Gastroesophageal sphincter (tissue), 4 donors: Measurements from ENCODE around the gene TRRAP. TPM values are rescaled to one million over a fixed set of nuclear protein-coding genes. Genes with fewer than 3 reads are reported as not detected.

ENCODE experiments used
- ATAC-seq: fragments of 150-250 bp; one replicate; pipeline ENCODE4 v1.9.1; 2016; ENCODE audit warnings: mild to moderate bottlenecking, moderate library complexity
- H3K27ac ChIP-seq, 4 donors: fragments of 200-600 bp; sonication (generic) in 3 of 4; 1 replicate in 3 of 4; 2 replicates in 1 of 4; pipeline ENCODE4 v1.5.1; 2016 to 2019
- H3K27me3 ChIP-seq: fragments of 200-600 bp; sonication (generic); one replicate; pipeline ENCODE4 v1.5.1; 2019
- H3K36me3 ChIP-seq, 2 donors: fragments of 200-600 bp; sonication (generic); one replicate each; pipeline ENCODE4 v1.5.1; 2019; ENCODE audit warnings: control low read depth in 1 of 2
- H3K4me1 ChIP-seq, 3 donors: fragments of 200-600 bp; sonication (generic); 1 replicate in 2 of 3; 2 replicates in 1 of 3; pipeline ENCODE4 v1.5.1; 2016 to 2019; ENCODE audit warnings: control low read depth in 2 of 3
- H3K4me3 ChIP-seq, 2 donors: fragments of 200-600 bp; sonication (generic); one replicate each; pipeline ENCODE4 v1.5.1; 2019; ENCODE audit warnings: mild to moderate bottlenecking in 1 of 2, moderate library complexity in 1 of 2
- H3K9me3 ChIP-seq, 3 donors: fragments of 200-600 bp; sonication (generic); one replicate each; pipeline ENCODE4 v1.5.1; 2017 to 2019; ENCODE audit warnings: control low read depth in 2 of 3
- CTCF ChIP-seq, 4 experiments: fragments of 200-600 bp in 2 of 4; fragments of 450-650 bp in 2 of 4; sonication (generic) in 1 of 4; IDR thresholded peaks; one replicate each; pipeline ENCODE4 v1.5.1; 2017 to 2019; ENCODE audit warnings: antibody characterized with exemption in 4 of 4, mild to moderate bottlenecking in 2 of 4, moderate library complexity in 2 of 4
- EP300 ChIP-seq: sonication (generic); formaldehyde crosslinking; IDR thresholded peaks from one replicate; pipeline ENCODE4 v1.6.1; 2017; ENCODE audit warnings: antibody characterized with exemption, mild to moderate bottlenecking
- POLR2A ChIP-seq, 2 donors: fragments of 450-650 bp; IDR thresholded peaks; one replicate each; pipeline ENCODE4 v1.6.1; 2017; ENCODE audit warnings: antibody characterized with exemption in 2 of 2, mild to moderate bottlenecking in 2 of 2, moderate library complexity in 1 of 2
- POLR2AphosphoS5 ChIP-seq: sonication (generic); formaldehyde crosslinking; IDR thresholded peaks from one replicate; pipeline ENCODE4 v1.6.1; 2017; ENCODE audit warnings: antibody characterized with exemption
- WGBS, 2 donors: methylation state at CpG; one replicate each; pipeline ENCODE4 v1.1.5; 2018; ENCODE audit warnings: low coverage in 1 of 2; 5-methylcytosine and 5-hydroxymethylcytosine counted together
- total RNA-seq, 4 donors: library from RNA; depleted of rRNA; stranded (reverse); fragments of >200 nt; gene quantifications; one replicate each; pipeline ENCODE4 v1.1.0, GENCODE V29; 2016

TRRAP gene
- total RNA-seq, 4 donors from 2014 or later: 19.1 to 34.8 (median 28.4) TPM

GRCh38 chr7:99003419-99003818 lies 125.1 kb downstream of the TRRAP start:
- TF ChIP-seq POLR2A (IDR thresholded peaks at IDR 0.05) (no peak), POLR2AphosphoS5 (no peak), CTCF (IDR thresholded peaks at IDR 0.05) (no peak), EP300 (no peak)
- Histone ChIP-seq H3K27me3 (no peaks in the 10 kb centered on the region), H3K4me1 (peaks cover 0 to 6% (median 0%) of the 10 kb centered on the region in 3 donors), H3K36me3 (peaks cover 0 to 100% of the 10 kb centered on the region in 2 donors), H3K27ac (no peak overlapping the region), H3K9me3 (no peaks in the 10 kb centered on the region), H3K4me3 (no peak overlapping the region)
- ATAC-seq: no peak
- no CpG with 5 or more reads among the region's 15 CpGs for WGBS, 2 donors

DNA sequence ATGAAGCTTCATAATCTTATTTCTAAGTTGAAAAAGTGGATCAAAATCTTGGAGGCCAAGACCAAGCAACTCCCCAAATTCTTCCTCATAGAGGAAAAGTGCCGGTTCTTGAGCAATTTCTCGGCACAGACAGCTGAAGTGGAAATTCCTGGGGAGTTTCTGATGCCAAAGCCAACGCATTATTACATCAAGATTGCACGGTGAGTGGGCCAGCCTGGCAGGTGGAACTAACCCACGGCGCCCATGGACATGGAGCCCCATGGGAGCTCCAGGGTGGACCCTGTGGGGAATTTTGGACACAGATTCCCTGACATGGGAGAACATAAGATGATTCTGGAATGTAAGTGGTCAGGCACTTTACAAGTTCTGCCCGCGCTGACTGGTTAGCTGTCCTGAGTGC lies 125.9 kb downstream of the TRRAP start:
- WGBS, 2 donors: 86 to 91% methylated on average over 4 of the region's 8 CpGs
- Histone ChIP-seq H3K4me3 (no peak overlapping the region), H3K9me3 (no peaks in the 10 kb centered on the region), H3K36me3 (peaks cover 0 to 100% of the 10 kb centered on the region in 2 donors), H3K27ac (no peak overlapping the region), H3K4me1 (no peaks in the 10 kb centered on the region), H3K27me3 (no peaks in the 10 kb centered on the region)
- TF ChIP-seq POLR2AphosphoS5 (no peak), CTCF (IDR thresholded peaks at IDR 0.05) (no peak), EP300 (no peak), POLR2A (IDR thresholded peaks at IDR 0.05) (no peak)
- no peak for ATAC-seq

GRCh38 chr7:99004781-99005500 lies 126.6 kb downstream of the TRRAP start:
- Histone ChIP-seq H3K4me3 (no peak overlapping the region), H3K4me1 (no peaks in the 10 kb centered on the region), H3K27ac (no peak overlapping the region), H3K9me3 (no peaks in the 10 kb centered on the region), H3K36me3 (peaks cover 0 to 100% of the 10 kb centered on the region in 2 donors), H3K27me3 (no peaks in the 10 kb centered on the region)
- ATAC-seq: no peak
- 66 to 90% methylated on average over 7 to 22 of the region's 26 CpGs for WGBS, 2 donors
- TF ChIP-seq CTCF (IDR thresholded peaks at IDR 0.05) (no peak), POLR2AphosphoS5 (no peak), EP300 (no peak), POLR2A (IDR thresholded peaks at IDR 0.05) (no peak)

DNA sequence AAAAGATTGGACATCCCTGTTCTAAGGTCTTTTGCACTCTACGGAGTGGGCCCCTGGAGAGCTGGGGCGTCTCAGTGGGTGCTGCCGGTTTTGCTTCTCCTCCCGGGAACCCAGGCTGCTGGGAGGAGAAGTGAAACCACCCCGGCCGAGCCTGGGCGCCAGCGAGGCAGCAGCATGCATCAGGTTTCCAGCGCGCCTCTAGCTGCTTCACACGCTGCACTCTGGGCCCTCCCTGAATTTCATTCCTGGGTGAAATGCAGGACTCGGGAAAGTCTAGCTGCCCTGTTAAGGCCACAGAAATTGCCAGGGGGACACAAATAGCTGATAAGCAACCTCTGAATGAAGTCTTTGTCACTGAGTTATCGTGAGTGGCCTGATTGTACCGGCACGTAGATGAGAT lies 127.4 kb downstream of the TRRAP start:
- no peak for TF ChIP-seq POLR2AphosphoS5
- TF ChIP-seq POLR2A (IDR thresholded peaks at IDR 0.05): no peak
- no peak for TF ChIP-seq EP300
- TF ChIP-seq CTCF (IDR thresholded peaks at IDR 0.05): no peak
- ATAC-seq: no peak
- no peak overlapping the region for H3K4me3 ChIP-seq
- peaks cover 0 to 100% of the 10 kb centered on the region in 2 donors for H3K36me3 ChIP-seq
- no peaks in the 10 kb centered on the region for H3K9me3 ChIP-seq
- H3K27ac ChIP-seq: no peak overlapping the region
- H3K27me3 ChIP-seq: no peaks in the 10 kb centered on the region
- 93 to 100% methylated on average over 1 to 3 of the region's 15 CpGs for WGBS, 2 donors
- no peaks in the 10 kb centered on the region for H3K4me1 ChIP-seq
